Uterus (tissue), 4 donors: ENCODE results near the gene OR2M5. TPM values are rescaled to one million over a fixed set of nuclear protein-coding genes. Genes with fewer than 3 reads are reported as not detected.

ENCODE experiments used
- DNase-seq, 2 donors: peaks; one replicate each; pipeline ENCODE4 v3.0.0-alpha.2; 2019 to 2020
- H3K27ac ChIP-seq, 2 donors: fragments of 200-600 bp; sonication (generic); 1 replicate in 1 of 2; 2 replicates in 1 of 2; pipeline ENCODE4 v1.5.1; 2016 to 2018
- H3K27me3 ChIP-seq, 2 donors: fragments of 200-600 bp; sonication (generic); one replicate each; pipeline ENCODE4 v1.5.1; 2018 to 2019; ENCODE audit warnings: control low read depth in 1 of 2
- H3K36me3 ChIP-seq, 2 donors: fragments of 200-600 bp; sonication (generic); one replicate each; pipeline ENCODE4 v1.5.1; 2019; ENCODE audit warnings: control low read depth in 1 of 2
- H3K4me1 ChIP-seq, 2 donors: fragments of 200-600 bp; sonication (generic); one replicate each; pipeline ENCODE4 v1.5.1; 2018 to 2019; ENCODE audit warnings: control low read depth in 1 of 2
- H3K4me3 ChIP-seq, 2 donors: fragments of 200-600 bp; sonication (generic); 1 replicate in 1 of 2; 2 replicates in 1 of 2; pipeline ENCODE4 v1.5.1; 2018 to 2019; ENCODE audit warnings: mild to moderate bottlenecking in 1 of 2
- H3K9me3 ChIP-seq, 2 donors: fragments of 200-600 bp; sonication (generic); one replicate each; pipeline ENCODE4 v1.5.1; 2019; ENCODE audit warnings: control low read depth in 1 of 2
- POLR2A ChIP-seq, 2 donors: fragments of 450-650 bp; IDR thresholded peaks; one replicate each; pipeline ENCODE4 v1.6.1; 2016; ENCODE audit warnings: antibody characterized with exemption in 2 of 2, mild to moderate bottlenecking in 1 of 2, moderate library complexity in 1 of 2
- intact Hi-C: fragments of 100-400 bp; cut with DNase I; formaldehyde crosslinking; loops from one replicate; pipeline ENCODE4 v1.15.1; 2023; ENCODE audit warnings: low total_unique reads
- total RNA-seq, 4 donors: library from RNA; depleted of rRNA in 3 of 4; stranded (reverse); fragments of >200 nt in 3 of 4; gene quantifications; one replicate each; pipeline versions ENCODE4 v1.1.0 to v1.2.4, GENCODE V29; 2014 to 2023
- TF ChIP-seq, protein P1 (sequence below), 4 experiments: fragments of 200-600 bp in 2 of 4; fragments of 450-650 bp in 2 of 4; sonication (generic) in 2 of 4; IDR thresholded peaks; one replicate each; pipeline ENCODE4 v1.5.1; 2016 to 2019; ENCODE audit warnings: antibody characterized with exemption in 4 of 4, mild to moderate bottlenecking in 2 of 4, moderate library complexity in 1 of 4
- donor health status: DM: yes; HTN: yes; CAD: no.

The OR2M5 gene
- total RNA-seq, 4 donors from 2014 or later, result not detected

DNA sequence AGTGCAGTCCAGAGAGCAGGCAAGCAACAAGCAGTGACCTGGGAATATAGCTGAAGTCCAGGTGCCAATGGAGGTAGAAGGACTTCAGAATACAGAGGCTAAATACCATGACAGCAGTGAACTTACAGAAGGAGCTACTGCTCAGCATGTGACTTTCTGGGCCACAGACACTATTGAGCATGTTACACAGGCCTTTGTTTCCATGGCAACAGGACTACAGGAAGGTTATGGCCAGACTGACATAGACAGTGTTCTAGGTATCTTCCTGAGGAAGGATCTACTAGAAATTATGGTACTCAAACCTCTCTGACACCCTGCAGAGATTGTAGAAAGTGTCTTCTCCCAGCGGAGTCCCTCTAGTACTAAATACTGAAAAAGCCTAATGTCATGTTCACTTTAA is 11.0 kb downstream of the OR2M5 start:
- intact Hi-C loops, result no loop called here
- H3K4me3 ChIP-seq, result no peak overlapping the region
- H3K9me3 ChIP-seq, result no peaks in the 10 kb centered on the region
- no peaks in the 10 kb centered on the region for H3K36me3 ChIP-seq
- DNase-seq, result no peak
- H3K4me1 ChIP-seq, result no peaks in the 10 kb centered on the region
- no peak overlapping the region for H3K27ac ChIP-seq
- no peak for TF ChIP-seq POLR2A (IDR thresholded peaks at IDR 0.05)
- TF ChIP-seq, protein P1, sequence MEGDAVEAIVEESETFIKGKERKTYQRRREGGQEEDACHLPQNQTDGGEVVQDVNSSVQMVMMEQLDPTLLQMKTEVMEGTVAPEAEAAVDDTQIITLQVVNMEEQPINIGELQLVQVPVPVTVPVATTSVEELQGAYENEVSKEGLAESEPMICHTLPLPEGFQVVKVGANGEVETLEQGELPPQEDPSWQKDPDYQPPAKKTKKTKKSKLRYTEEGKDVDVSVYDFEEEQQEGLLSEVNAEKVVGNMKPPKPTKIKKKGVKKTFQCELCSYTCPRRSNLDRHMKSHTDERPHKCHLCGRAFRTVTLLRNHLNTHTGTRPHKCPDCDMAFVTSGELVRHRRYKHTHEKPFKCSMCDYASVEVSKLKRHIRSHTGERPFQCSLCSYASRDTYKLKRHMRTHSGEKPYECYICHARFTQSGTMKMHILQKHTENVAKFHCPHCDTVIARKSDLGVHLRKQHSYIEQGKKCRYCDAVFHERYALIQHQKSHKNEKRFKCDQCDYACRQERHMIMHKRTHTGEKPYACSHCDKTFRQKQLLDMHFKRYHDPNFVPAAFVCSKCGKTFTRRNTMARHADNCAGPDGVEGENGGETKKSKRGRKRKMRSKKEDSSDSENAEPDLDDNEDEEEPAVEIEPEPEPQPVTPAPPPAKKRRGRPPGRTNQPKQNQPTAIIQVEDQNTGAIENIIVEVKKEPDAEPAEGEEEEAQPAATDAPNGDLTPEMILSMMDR (IDR thresholded peaks at IDR 0.05), result no peak
- no peaks in the 10 kb centered on the region for H3K27me3 ChIP-seq

DNA sequence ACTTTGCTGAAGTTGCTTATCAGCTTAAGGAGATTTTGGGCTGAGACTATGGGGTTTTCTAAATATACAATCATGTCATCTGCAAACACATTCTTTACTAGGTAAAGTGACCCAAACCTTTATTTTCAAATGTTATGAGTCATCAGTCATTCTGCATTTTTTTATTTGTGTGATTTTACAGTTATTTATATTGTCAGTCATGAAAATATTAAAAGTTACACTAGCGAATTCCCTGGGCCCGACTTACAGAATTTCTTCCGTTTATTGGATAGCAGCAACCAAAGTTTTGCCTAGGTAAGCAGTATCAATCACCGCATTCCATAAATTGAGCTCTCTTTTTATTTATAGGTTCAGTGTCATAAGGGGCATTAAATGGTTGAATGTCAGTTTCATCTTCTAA is 13.8 kb downstream of the OR2M5 start:
- DNase-seq, result no peak
- H3K27ac ChIP-seq, result no peak overlapping the region
- H3K4me1 ChIP-seq, result no peaks in the 10 kb centered on the region
- TF ChIP-seq, protein P1 (IDR thresholded peaks at IDR 0.05), result no peak
- TF ChIP-seq POLR2A (IDR thresholded peaks at IDR 0.05), result no peak
- no peaks in the 10 kb centered on the region for H3K27me3 ChIP-seq
- intact Hi-C loops, result no loop called here
- no peaks in the 10 kb centered on the region for H3K9me3 ChIP-seq
- H3K36me3 ChIP-seq, result no peaks in the 10 kb centered on the region
- no peak overlapping the region for H3K4me3 ChIP-seq

DNA sequence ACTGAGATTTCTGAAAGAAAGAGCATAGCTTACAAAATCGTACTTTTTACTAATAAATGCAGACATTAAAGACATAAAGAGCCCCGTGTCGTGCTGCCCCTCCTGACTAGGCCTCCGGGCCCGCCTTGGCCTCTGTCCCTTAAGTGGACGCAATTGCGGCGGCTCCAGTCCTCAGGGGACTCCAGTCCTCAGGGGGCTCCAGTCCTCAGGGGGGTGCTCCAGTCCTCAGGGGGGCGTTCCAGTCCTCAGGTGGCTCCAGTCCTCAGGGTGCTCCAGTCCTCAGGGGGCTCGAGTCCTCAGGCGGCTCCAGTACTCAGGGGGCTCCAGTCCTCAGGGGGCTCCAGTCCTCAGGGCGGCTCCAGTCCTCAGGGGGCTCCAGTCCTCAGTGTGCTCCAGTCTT is 19.1 kb downstream of the OR2M5 start:
- intact Hi-C loops, result no loop called here
- H3K4me1 ChIP-seq, result no peaks in the 10 kb centered on the region
- no peak overlapping the region for H3K4me3 ChIP-seq
- H3K27me3 ChIP-seq, result no peaks in the 10 kb centered on the region
- DNase-seq, result no peak
- no peak overlapping the region for H3K27ac ChIP-seq
- H3K36me3 ChIP-seq, result no peaks in the 10 kb centered on the region
- TF ChIP-seq, protein P1 (IDR thresholded peaks at IDR 0.05), result no peak
- TF ChIP-seq POLR2A (IDR thresholded peaks at IDR 0.05), result no peak
- no peaks in the 10 kb centered on the region for H3K9me3 ChIP-seq

DNA sequence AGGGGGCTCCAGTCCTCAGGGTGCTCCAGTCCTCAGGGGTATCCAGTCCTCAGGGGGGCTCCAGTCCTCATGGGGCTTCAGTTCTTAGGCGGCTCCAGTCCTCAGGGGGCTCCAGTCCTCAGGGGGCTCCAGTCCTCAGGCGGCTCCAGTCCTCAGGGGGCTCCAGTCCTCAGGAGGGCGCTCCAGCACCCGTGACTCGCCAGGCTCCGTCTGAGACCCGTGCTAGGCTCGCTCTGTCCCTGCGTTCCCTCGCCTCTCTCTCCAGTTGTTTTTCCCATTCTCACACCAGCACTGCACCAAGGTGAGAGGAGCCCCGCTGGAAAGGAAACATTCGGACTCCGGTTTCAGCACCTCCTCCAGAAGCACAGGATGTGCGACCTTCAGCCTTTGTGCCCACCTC is 20.2 kb downstream of the OR2M5 start:
- Histone ChIP-seq H3K4me3 (no peak overlapping the region), H3K4me1 (no peaks in the 10 kb centered on the region), H3K27me3 (no peaks in the 10 kb centered on the region), H3K36me3 (no peaks in the 10 kb centered on the region), H3K27ac (no peak overlapping the region), H3K9me3 (no peaks in the 10 kb centered on the region)
- no peak for DNase-seq
- intact Hi-C loops, result no loop called here
- no peak for TF ChIP-seq POLR2A (IDR thresholded peaks at IDR 0.05)
- TF ChIP-seq, protein P1 (IDR thresholded peaks at IDR 0.05), result no peak

DNA sequence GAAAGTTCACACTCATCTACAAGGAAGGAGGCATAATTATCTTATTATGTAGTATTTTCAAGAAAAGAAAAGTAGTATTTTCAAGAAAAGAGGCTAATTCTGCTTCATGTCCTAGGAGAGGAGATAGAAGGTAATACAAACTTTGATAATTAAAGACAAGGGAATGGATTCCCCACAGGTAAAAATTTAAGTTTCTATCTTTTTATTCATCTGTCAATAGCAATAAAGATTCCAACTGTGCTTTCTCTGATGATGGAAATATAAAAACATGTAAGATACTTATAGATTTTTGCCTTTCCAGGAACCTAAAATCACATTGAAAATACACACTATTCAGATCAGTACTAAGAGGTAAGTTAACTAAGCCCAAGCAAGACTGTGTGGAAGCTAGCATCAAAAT is 29.6 kb downstream of the OR2M5 start, which contains the start of gene OR2M2:
OR2M2 (plus strand) TSS at position 301 of the 400 bp plus-strand sequence. CDS start 5,165 bp downstream, outside the sequence.
- DNase-seq, result no peak

More for the DNA sequence above, 29.6 kb downstream of the OR2M5 start, which contains the start of gene OR2M2:
- no peak within 1 kb of the TSS for H3K27ac ChIP-seq
- intact Hi-C loops, result no loop called here
- no peaks in the 10 kb centered on the region for H3K36me3 ChIP-seq
- H3K4me3 ChIP-seq, result no peak within 1 kb of the TSS
- no peaks in the 10 kb centered on the region for H3K27me3 ChIP-seq
- no peaks in the 10 kb centered on the region for H3K9me3 ChIP-seq
- H3K4me1 ChIP-seq, result no peaks in the 10 kb centered on the region
- TF ChIP-seq POLR2A (IDR thresholded peaks at IDR 0.05), result no peak
- TF ChIP-seq, protein P1 (IDR thresholded peaks at IDR 0.05), result no peak
